Esophagus squamous epithelium (tissue), 5 donors: ENCODE measurements around the gene C2CD4C. TPM values are rescaled to one million over a fixed set of nuclear protein-coding genes. Genes with fewer than 3 reads are reported as not detected.

Experiments
- DNase-seq: peaks from one replicate; lab custom pipeline; 2025; lab: John Stamatoyannopoulos, UW
- H3K27ac ChIP-seq, 4 donors: fragments of 200-600 bp; sonication (generic); one replicate each; pipeline ENCODE4 v1.5.1; 2016 to 2019; ENCODE audit warnings: mild to moderate bottlenecking in 1 of 4
- H3K27me3 ChIP-seq, 4 donors: fragments of 200-600 bp; sonication (generic); 1 replicate in 3 of 4; 2 replicates in 1 of 4; pipeline versions ENCODE4 v1.5.1 to v1.6.0; 2017 to 2021; ENCODE audit warnings: antibody characterized with exemption in 1 of 4
- H3K36me3 ChIP-seq, 3 donors: fragments of 200-600 bp; sonication (generic); one replicate each; pipeline ENCODE4 v1.5.1; 2016 to 2019
- H3K4me1 ChIP-seq, 3 donors: fragments of 200-600 bp; sonication (generic); one replicate each; pipeline ENCODE4 v1.5.1; 2017 to 2019
- H3K4me3 ChIP-seq, 4 donors: fragments of 200-600 bp; sonication (generic); 1 replicate in 3 of 4; 2 replicates in 1 of 4; pipeline ENCODE4 v1.5.1; 2016 to 2019; ENCODE audit warnings: mild to moderate bottlenecking in 2 of 4, moderate library complexity in 1 of 4
- H3K9me3 ChIP-seq, 3 donors: fragments of 200-600 bp; sonication (generic); one replicate each; pipeline ENCODE4 v1.5.1; 2016 to 2019
- CTCF ChIP-seq, 6 experiments: fragments of 450-650 bp in 4 of 6; fragments of 200-600 bp in 2 of 6; sonication (generic) in 2 of 6; IDR thresholded peaks; one replicate each; pipeline ENCODE4 v1.5.1; 2016 to 2019; ENCODE audit warnings: antibody characterized with exemption in 6 of 6, mild to moderate bottlenecking in 4 of 6, moderate library complexity in 4 of 6
- POLR2A ChIP-seq, 4 donors: fragments of 450-650 bp; IDR thresholded peaks; one replicate each; pipeline ENCODE4 v1.6.1; 2017; ENCODE audit warnings: antibody characterized with exemption in 4 of 4, mild to moderate bottlenecking in 4 of 4, moderate library complexity in 3 of 4
- WGBS, 2 donors: methylation state at CpG; one replicate each; pipeline ENCODE4 v1.1.5; 2018; 5-methylcytosine and 5-hydroxymethylcytosine counted together
- intact Hi-C: fragments of 100-400 bp; cut with DNase I; formaldehyde crosslinking; loops from one replicate; pipeline ENCODE4 v1.15.0; 2022
- total RNA-seq, 4 donors: library from RNA; depleted of rRNA; stranded (reverse); fragments of >200 nt; gene quantifications; one replicate each; pipeline ENCODE4 v1.1.0, GENCODE V29; 2016
- donor health status: DM: yes; HTN: yes; CAD: no.

C2CD4C gene
- total RNA-seq, 4 donors from 2014 or later = 0.15 to 1.1 (median 0.45) TPM

DNA sequence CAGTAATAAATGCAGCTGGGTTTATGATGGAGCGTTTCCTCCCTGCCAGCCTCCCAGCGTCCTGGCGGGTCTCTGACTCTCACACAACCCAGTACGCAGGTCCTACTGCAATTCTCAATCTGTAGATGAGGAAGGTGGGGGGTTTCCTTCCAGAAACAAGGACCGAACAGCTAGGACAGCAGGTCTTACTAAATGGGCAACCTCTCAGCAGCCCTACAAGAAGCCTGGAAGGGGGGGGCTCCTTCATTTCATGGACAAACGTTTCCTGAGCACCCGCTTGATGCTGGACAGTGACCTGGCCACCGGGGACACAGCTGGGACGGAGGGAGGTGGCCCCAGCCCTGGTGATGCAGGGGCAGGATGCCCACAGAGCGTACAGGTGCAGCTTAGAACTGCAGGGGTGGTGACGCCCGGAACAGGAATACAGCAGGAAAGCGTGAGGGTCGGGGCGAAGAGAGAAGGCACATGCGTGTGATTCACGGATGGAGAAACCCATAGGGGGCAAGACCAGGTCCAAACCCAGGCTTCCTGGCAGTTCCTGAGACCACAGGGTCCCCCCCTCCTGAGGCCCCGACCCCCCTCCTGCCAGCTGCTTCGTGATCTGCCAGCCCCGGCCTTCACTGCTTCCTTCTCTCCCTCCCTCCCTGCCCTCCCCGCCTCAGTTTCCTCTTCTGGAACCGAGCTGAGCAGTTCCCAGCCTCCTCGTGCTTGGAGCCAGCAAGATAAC lies 732 bp upstream of the C2CD4C start:
- intact Hi-C loops = no loop called here
- TF ChIP-seq CTCF (IDR thresholded peaks at IDR 0.05) = no peak
- TF ChIP-seq POLR2A (IDR thresholded peaks at IDR 0.05) = no peak
- H3K4me1 ChIP-seq = peaks cover 15 to 38% (median 16%) of the 10 kb centered on the region in 3 donors
- WGBS, 2 donors = 2 to 5% methylated on average over 11 to 19 of the region's 23 CpGs
- H3K27me3 ChIP-seq = peaks cover 0 to 92% (median 13%) of the 10 kb centered on the region in 4 donors
- H3K9me3 ChIP-seq = no peaks in the 10 kb centered on the region
- H3K27ac ChIP-seq = no peak overlapping the region
- H3K4me3 ChIP-seq = peak overlapping the region; percentile 21 to 63 (median 36)
- no peak for DNase-seq
- no peaks in the 10 kb centered on the region for H3K36me3 ChIP-seq

GRCh38 chr19:408441-408901 lies 476 bp downstream of the C2CD4C start:
- intact Hi-C loops = no loop called here
- WGBS, 2 donors = no CpG with 5 or more reads among the region's 30 CpGs
- peaks cover 0 to 87% (median 13%) of the 10 kb centered on the region in 4 donors for H3K27me3 ChIP-seq
- peaks cover 15 to 38% (median 16%) of the 10 kb centered on the region in 3 donors for H3K4me1 ChIP-seq
- H3K27ac ChIP-seq = no peak overlapping the region
- no peaks in the 10 kb centered on the region for H3K36me3 ChIP-seq
- TF ChIP-seq CTCF (IDR thresholded peaks at IDR 0.05) = no peak
- no peaks in the 10 kb centered on the region for H3K9me3 ChIP-seq
- DNase-seq = no peak
- peak overlapping the region; percentile 21 to 63 (median 36) for H3K4me3 ChIP-seq

GRCh38 chr19:407511-408440 lies 1.2 kb downstream of the C2CD4C start:
- Histone ChIP-seq H3K9me3 (no peaks in the 10 kb centered on the region), H3K36me3 (no peaks in the 10 kb centered on the region), H3K27me3 (peaks cover 0 to 87% (median 13%) of the 10 kb centered on the region in 4 donors), H3K4me1 (peaks cover 15 to 38% (median 16%) of the 10 kb centered on the region in 3 donors), H3K4me3 (peak overlapping the region in 2 of 4 donors; percentile 47 to 63), H3K27ac (no peak overlapping the region)
- intact Hi-C loops = no loop called here
- WGBS, 2 donors = 75% methylated on average over 8 of the region's 70 CpGs; no CpG with 5 or more reads in 1 of the 2 donors
- no peak for DNase-seq
- TF ChIP-seq POLR2A (IDR thresholded peaks at IDR 0.05) = no peak
- no peak for TF ChIP-seq CTCF (IDR thresholded peaks at IDR 0.05)

- Histone ChIP-seq H3K4me3 (no peak overlapping the region), H3K36me3 (no peaks in the 10 kb centered on the region), H3K4me1 (peaks cover 15 to 38% (median 16%) of the 10 kb centered on the region in 3 donors), H3K27me3 (peaks cover 0 to 87% (median 13%) of the 10 kb centered on the region in 4 donors), H3K27ac (no peak overlapping the region), H3K9me3 (no peaks in the 10 kb centered on the region)
- no peak for DNase-seq
- WGBS, 2 donors = 96% methylated on average over 4 of the region's 48 CpGs; no CpG with 5 or more reads in 1 of the 2 donors
- TF ChIP-seq POLR2A (IDR thresholded peaks at IDR 0.05) (no peak), CTCF (IDR thresholded peaks at IDR 0.05) (no peak)
- intact Hi-C loops = no loop called here
Observed at GRCh38 chr19:406971-407510, 1.9 kb downstream of the C2CD4C start.
